Measurements from ENCODE around the gene CNTN5. TPM values are rescaled to one million over a fixed set of nuclear protein-coding genes. Genes with fewer than 3 reads are reported as not detected.

CNTN5 gene
- total and polyA plus RNA-seq, 7 donors = under 0.01 to 0.46 TPM; not detected in 5

GRCh38 chr11:100192181-100192580 lies 1171.4 kb downstream of the CNTN5 start:
- Histone ChIP-seq H3K36me3 (ENCODE audit: insufficient read depth in 1 of 2, low read depth in 1 of 2) (no peaks in the 10 kb centered on the region), H3K27me3 (ENCODE audit: insufficient read depth in 3 of 3, low read length in 2 of 3) (no peaks in the 10 kb centered on the region), H3K4me1 (no peaks in the 10 kb centered on the region), H3K27ac (no peak overlapping the region), H3K4me3 (no peak overlapping the region), H3K9me3 (no peaks in the 10 kb centered on the region)
- TF ChIP-seq, protein P1, sequence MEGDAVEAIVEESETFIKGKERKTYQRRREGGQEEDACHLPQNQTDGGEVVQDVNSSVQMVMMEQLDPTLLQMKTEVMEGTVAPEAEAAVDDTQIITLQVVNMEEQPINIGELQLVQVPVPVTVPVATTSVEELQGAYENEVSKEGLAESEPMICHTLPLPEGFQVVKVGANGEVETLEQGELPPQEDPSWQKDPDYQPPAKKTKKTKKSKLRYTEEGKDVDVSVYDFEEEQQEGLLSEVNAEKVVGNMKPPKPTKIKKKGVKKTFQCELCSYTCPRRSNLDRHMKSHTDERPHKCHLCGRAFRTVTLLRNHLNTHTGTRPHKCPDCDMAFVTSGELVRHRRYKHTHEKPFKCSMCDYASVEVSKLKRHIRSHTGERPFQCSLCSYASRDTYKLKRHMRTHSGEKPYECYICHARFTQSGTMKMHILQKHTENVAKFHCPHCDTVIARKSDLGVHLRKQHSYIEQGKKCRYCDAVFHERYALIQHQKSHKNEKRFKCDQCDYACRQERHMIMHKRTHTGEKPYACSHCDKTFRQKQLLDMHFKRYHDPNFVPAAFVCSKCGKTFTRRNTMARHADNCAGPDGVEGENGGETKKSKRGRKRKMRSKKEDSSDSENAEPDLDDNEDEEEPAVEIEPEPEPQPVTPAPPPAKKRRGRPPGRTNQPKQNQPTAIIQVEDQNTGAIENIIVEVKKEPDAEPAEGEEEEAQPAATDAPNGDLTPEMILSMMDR (IDR thresholded peaks at IDR 0.05) = no peak
- 3 to 53% (median 42%) methylated on average over 1 of the region's 1 CpG for WGBS, 3 donors
- intact Hi-C loops (cut with DNase I) = loop anchor here in 1 of 2 donors (5.0 kb wide), 1 partner anchor 1750 kb away; no protein-coding TSS in a partner anchor
- DNase-seq = no peak
- no peak for ATAC-seq

- TF ChIP-seq, protein P1 (IDR thresholded peaks at IDR 0.05) = no peak
- H3K27me3 ChIP-seq (ENCODE audit: insufficient read depth in 3 of 3, low read length in 2 of 3) = no peaks in the 10 kb centered on the region
- 69 to 73% (median 72%) methylated on average over 2 of the region's 2 CpGs for WGBS, 3 donors
- no peaks in the 10 kb centered on the region for H3K9me3 ChIP-seq
- no peak overlapping the region for H3K27ac ChIP-seq
- intact Hi-C loops (cut with DNase I) = no loop called here
- H3K4me1 ChIP-seq = no peaks in the 10 kb centered on the region
- ATAC-seq (no peak), DNase-seq (no peak)
- no peaks in the 10 kb centered on the region for H3K36me3 ChIP-seq (ENCODE audit: insufficient read depth in 1 of 2, low read depth in 1 of 2)
- H3K4me3 ChIP-seq = no peak overlapping the region
Observed at GRCh38 chr11:100203789-100204188, 1183.0 kb downstream of the CNTN5 start.

- intact Hi-C loops (cut with DNase I) = no loop called here
- Histone ChIP-seq H3K4me1 (no peaks in the 10 kb centered on the region), H3K36me3 (ENCODE audit: insufficient read depth in 1 of 2, low read depth in 1 of 2) (no peaks in the 10 kb centered on the region), H3K27me3 (ENCODE audit: insufficient read depth in 3 of 3, low read length in 2 of 3) (no peaks in the 10 kb centered on the region), H3K27ac (no peak overlapping the region), H3K9me3 (no peaks in the 10 kb centered on the region), H3K4me3 (no peak overlapping the region)
- ATAC-seq = no peak
- 75 to 78% (median 77%) methylated on average over 2 of the region's 2 CpGs for WGBS, 3 donors
- no peak for DNase-seq
- TF ChIP-seq, protein P1 (IDR thresholded peaks at IDR 0.05) = no peak
Observed at GRCh38 chr11:100205926-100206325, 1185.2 kb downstream of the CNTN5 start.

- 89 to 97% (median 93%) methylated on average over 2 of the region's 2 CpGs for WGBS, 3 donors
- no peaks in the 10 kb centered on the region for H3K9me3 ChIP-seq
- no peak overlapping the region for H3K27ac ChIP-seq
- ATAC-seq (no peak), DNase-seq (no peak)
- no peaks in the 10 kb centered on the region for H3K36me3 ChIP-seq (ENCODE audit: insufficient read depth in 1 of 2, low read depth in 1 of 2)
- no peak overlapping the region for H3K4me3 ChIP-seq
- H3K27me3 ChIP-seq (ENCODE audit: insufficient read depth in 3 of 3, low read length in 2 of 3) = no peaks in the 10 kb centered on the region
- TF ChIP-seq, protein P1 (IDR thresholded peaks at IDR 0.05) = no peak
- H3K4me1 ChIP-seq = no peaks in the 10 kb centered on the region
- intact Hi-C loops (cut with DNase I) = no loop called here
Observed at GRCh38 chr11:100208207-100208606, 1187.5 kb downstream of the CNTN5 start.

DNA sequence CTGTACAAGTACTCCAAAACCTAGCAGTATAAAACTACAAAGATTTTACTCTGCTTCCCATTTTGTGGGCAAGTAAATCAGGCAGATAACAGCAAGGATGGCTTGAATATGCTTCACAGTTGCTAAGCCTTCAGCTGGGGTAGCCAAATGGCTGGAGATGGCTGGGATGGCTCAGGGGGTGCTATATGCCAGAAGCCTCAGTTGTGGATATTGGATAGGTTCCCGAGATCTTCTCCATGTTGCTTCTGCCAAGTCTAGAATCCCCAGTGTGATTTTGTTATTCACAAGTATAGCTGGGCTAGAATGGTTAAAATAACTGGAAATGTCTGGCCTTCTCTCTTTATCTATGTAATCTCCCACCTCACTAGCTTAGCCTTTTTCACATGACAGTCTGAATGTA lies 1194.0 kb downstream of the CNTN5 start:
- Histone ChIP-seq H3K27ac (no peak overlapping the region), H3K4me1 (no peaks in the 10 kb centered on the region), H3K4me3 (no peak overlapping the region), H3K36me3 (ENCODE audit: insufficient read depth in 1 of 2, low read depth in 1 of 2) (no peaks in the 10 kb centered on the region), H3K27me3 (ENCODE audit: insufficient read depth in 3 of 3, low read length in 2 of 3) (no peaks in the 10 kb centered on the region), H3K9me3 (no peaks in the 10 kb centered on the region)
- no peak for DNase-seq
- WGBS, 3 donors = 14 to 37% (median 25%) methylated on average over 1 of the region's 1 CpG
- TF ChIP-seq, protein P1 (IDR thresholded peaks at IDR 0.05) = no peak
- intact Hi-C loops (cut with DNase I) = no loop called here
- ATAC-seq = no peak

Measured in psoas muscle (tissue), 8 donors.